H1 (cell line): Measurements from ENCODE around the gene DNAH8. TPM values are rescaled to one million over a fixed set of nuclear protein-coding genes. Genes with fewer than 3 reads are reported as not detected.

Source experiments
- CBX5 ChIP-seq: fragments of 300-800, 300-1000 bp; sonication (generic); IDR thresholded peaks from 2 replicates; pipeline ENCODE4 v1.7.1; 2016; ENCODE audit warnings: antibody characterized with exemption, low read length, low read depth
- CEBPB ChIP-seq: IDR thresholded peaks from 2 replicates; pipeline ENCODE4 v1.6.1; 2012; ENCODE audit warnings: low read depth, low read length
- CHD1 ChIP-seq: IDR thresholded peaks from 2 replicates; pipeline ENCODE4 v1.6.1; 2012; ENCODE audit warnings: low read depth, low read length, improper control_type of control experiment
- EGR1 ChIP-seq: IDR thresholded peaks from 2 replicates; pipeline ENCODE4 v1.6.1; 2011; ENCODE audit warnings: low read depth, low read length, borderline replicate concordance
- HDAC2 ChIP-seq, 2 experiments: fragments of 300-600 bp in 1 of 2; sonication (generic) in 1 of 2; IDR thresholded peaks; 2 replicates each; pipeline ENCODE4 v1.6.1; 2011 to 2012; ENCODE audit warnings: low read depth in 2 of 2, low read length in 2 of 2, mild to moderate bottlenecking in 2 of 2, moderate library complexity in 2 of 2, borderline replicate concordance in 1 of 2, inconsistent platforms in 1 of 2
- JUND ChIP-seq: IDR thresholded peaks from 2 replicates; pipeline ENCODE4 v1.6.1; 2011; ENCODE audit warnings: mild to moderate bottlenecking, improper control_type of control experiment, low read length
- POU5F1 ChIP-seq: IDR thresholded peaks from 2 replicates; pipeline ENCODE4 v1.6.1; 2011; ENCODE audit warnings: low read depth, mild to moderate bottlenecking, low read length, moderate library complexity
- RXRA ChIP-seq: IDR thresholded peaks from 2 replicates; pipeline ENCODE4 v1.6.1; 2011; ENCODE audit warnings: low read depth, mild to moderate bottlenecking, low read length, moderate library complexity; ENCODE audit not compliant: insufficient read depth
- TAF7 ChIP-seq: optimal IDR thresholded peaks from 2 replicates; pipeline ENCODE3; 2011; ENCODE audit warnings: low read depth, mild to moderate bottlenecking, inconsistent platforms, low read length, moderate library complexity, borderline replicate concordance
- TEAD4 ChIP-seq: IDR thresholded peaks from 2 replicates; pipeline ENCODE4 v1.6.1; 2012; ENCODE audit warnings: low read depth, low read length, inconsistent platforms, mixed read lengths
- YY1 ChIP-seq: IDR thresholded peaks from 2 replicates; pipeline ENCODE4 v1.6.1; 2011; ENCODE audit warnings: low read depth, mild to moderate bottlenecking, low read length
- polyA plus RNA-seq, 7 experiments: library from polyadenylated mRNA; depleted of rRNA in 3 of 7; stranded (reverse) in 5 of 7; unstranded in 2 of 7; fragments of >200 nt in 5 of 7; fragments of 200-250 nt in 2 of 7; gene quantifications; 1 replicate in 5 of 7; 2 replicates in 1 of 7; 4 replicates in 1 of 7; pipeline versions ENCODE4 v1.2.1 to v1.2.3, GENCODE V29; 2011 to 2013; ENCODE audit warnings: missing spikeins in 2 of 7, mixed read lengths in 2 of 7
- total RNA-seq: library from RNA; stranded (reverse); fragmentation: NEBNext Ultra II Directional; extraction: Animal tissue kit (Norgen Biotek cat#: 25700); gene quantifications from 2 replicates; pipeline ENCODE4 v1.2.1, GENCODE V29; 2021
- TF ChIP-seq, protein P1 (sequence below): fragments of 300-600 bp; sonication (generic); IDR thresholded peaks from 2 replicates; pipeline ENCODE4 v1.7.1; 2012; ENCODE audit warnings: low read length, moderate library complexity, mild to moderate bottlenecking, inconsistent platforms; ENCODE audit not compliant: insufficient replicate concordance

DNAH8 gene
- total and polyA plus RNA-seq, 2 of the 8 experiments (the other 6 are each of a cell fraction or from before 2014, with no cell fraction given), result under 0.01 TPM; not detected in 1

DNA sequence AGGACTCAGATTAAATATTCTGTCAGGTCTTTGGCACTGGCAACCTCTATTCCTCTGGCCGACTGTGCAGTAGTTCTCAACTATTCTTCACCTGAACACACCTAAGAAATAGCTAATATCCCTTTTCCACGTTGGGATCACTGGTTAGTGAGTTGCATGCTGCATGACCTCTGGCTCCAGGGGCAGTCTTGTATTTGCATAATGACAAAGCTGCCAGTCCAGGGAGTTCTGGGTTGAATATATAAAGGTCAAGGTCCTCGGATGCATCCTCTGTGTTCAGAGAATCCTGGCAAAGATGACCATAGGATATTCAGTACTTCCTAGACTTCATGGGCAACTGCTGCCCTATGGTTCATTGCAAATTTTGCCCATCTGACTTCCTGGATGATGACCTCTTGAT is 131.2 kb downstream of the DNAH8 start (continued):
- TF ChIP-seq, protein P1, sequence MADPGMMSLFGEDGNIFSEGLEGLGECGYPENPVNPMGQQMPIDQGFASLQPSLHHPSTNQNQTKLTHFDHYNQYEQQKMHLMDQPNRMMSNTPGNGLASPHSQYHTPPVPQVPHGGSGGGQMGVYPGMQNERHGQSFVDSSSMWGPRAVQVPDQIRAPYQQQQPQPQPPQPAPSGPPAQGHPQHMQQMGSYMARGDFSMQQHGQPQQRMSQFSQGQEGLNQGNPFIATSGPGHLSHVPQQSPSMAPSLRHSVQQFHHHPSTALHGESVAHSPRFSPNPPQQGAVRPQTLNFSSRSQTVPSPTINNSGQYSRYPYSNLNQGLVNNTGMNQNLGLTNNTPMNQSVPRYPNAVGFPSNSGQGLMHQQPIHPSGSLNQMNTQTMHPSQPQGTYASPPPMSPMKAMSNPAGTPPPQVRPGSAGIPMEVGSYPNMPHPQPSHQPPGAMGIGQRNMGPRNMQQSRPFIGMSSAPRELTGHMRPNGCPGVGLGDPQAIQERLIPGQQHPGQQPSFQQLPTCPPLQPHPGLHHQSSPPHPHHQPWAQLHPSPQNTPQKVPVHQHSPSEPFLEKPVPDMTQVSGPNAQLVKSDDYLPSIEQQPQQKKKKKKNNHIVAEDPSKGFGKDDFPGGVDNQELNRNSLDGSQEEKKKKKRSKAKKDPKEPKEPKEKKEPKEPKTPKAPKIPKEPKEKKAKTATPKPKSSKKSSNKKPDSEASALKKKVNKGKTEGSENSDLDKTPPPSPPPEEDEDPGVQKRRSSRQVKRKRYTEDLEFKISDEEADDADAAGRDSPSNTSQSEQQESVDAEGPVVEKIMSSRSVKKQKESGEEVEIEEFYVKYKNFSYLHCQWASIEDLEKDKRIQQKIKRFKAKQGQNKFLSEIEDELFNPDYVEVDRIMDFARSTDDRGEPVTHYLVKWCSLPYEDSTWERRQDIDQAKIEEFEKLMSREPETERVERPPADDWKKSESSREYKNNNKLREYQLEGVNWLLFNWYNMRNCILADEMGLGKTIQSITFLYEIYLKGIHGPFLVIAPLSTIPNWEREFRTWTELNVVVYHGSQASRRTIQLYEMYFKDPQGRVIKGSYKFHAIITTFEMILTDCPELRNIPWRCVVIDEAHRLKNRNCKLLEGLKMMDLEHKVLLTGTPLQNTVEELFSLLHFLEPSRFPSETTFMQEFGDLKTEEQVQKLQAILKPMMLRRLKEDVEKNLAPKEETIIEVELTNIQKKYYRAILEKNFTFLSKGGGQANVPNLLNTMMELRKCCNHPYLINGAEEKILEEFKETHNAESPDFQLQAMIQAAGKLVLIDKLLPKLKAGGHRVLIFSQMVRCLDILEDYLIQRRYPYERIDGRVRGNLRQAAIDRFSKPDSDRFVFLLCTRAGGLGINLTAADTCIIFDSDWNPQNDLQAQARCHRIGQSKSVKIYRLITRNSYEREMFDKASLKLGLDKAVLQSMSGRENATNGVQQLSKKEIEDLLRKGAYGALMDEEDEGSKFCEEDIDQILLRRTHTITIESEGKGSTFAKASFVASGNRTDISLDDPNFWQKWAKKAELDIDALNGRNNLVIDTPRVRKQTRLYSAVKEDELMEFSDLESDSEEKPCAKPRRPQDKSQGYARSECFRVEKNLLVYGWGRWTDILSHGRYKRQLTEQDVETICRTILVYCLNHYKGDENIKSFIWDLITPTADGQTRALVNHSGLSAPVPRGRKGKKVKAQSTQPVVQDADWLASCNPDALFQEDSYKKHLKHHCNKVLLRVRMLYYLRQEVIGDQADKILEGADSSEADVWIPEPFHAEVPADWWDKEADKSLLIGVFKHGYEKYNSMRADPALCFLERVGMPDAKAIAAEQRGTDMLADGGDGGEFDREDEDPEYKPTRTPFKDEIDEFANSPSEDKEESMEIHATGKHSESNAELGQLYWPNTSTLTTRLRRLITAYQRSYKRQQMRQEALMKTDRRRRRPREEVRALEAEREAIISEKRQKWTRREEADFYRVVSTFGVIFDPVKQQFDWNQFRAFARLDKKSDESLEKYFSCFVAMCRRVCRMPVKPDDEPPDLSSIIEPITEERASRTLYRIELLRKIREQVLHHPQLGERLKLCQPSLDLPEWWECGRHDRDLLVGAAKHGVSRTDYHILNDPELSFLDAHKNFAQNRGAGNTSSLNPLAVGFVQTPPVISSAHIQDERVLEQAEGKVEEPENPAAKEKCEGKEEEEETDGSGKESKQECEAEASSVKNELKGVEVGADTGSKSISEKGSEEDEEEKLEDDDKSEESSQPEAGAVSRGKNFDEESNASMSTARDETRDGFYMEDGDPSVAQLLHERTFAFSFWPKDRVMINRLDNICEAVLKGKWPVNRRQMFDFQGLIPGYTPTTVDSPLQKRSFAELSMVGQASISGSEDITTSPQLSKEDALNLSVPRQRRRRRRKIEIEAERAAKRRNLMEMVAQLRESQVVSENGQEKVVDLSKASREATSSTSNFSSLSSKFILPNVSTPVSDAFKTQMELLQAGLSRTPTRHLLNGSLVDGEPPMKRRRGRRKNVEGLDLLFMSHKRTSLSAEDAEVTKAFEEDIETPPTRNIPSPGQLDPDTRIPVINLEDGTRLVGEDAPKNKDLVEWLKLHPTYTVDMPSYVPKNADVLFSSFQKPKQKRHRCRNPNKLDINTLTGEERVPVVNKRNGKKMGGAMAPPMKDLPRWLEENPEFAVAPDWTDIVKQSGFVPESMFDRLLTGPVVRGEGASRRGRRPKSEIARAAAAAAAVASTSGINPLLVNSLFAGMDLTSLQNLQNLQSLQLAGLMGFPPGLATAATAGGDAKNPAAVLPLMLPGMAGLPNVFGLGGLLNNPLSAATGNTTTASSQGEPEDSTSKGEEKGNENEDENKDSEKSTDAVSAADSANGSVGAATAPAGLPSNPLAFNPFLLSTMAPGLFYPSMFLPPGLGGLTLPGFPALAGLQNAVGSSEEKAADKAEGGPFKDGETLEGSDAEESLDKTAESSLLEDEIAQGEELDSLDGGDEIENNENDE, result no peak
- TF ChIP-seq CEBPB (no peak), TAF7 (no peak), CHD1 (no peak), YY1 (no peak), TEAD4 (no peak), RXRA (no peak), HDAC2 (IDR thresholded peaks at IDR 0.05; ENCODE audit: borderline replicate concordance in 1 of 2, low read depth in 2 of 2, low read length in 2 of 2) (no peak), EGR1 (no peak), POU5F1 (no peak), JUND (no peak), CBX5 (no peak)
